TTC549 (cell line): ENCODE measurements around the gene SNU13.
"Not testable (repeated sequence)": the region's sequence is repeated elsewhere in the genome, so short reads cannot be mapped to it uniquely, and the experiment has no call there.

Source experiments
- FAIRE-seq: peaks from 2 replicates; lab custom pipeline; 2012; peaks lifted over from hg19 to GRCh38; lab: Jason Lieb, UNC

SNU13 gene

GRCh38 chr22:41638748-41639147 is 49.9 kb downstream of the SNU13 start:
- FAIRE-seq: no peak

- no peak for FAIRE-seq
These were observed 50.5 kb downstream of the SNU13 start for GRCh38 chr22:41638124-41638523.

GRCh38 chr22:41637623-41638022 is 51.0 kb downstream of the SNU13 start:
- not testable (repeated sequence) for FAIRE-seq

GRCh38 chr22:41636467-41636866 is 52.2 kb downstream of the SNU13 start:
- FAIRE-seq: no peak

DNA sequence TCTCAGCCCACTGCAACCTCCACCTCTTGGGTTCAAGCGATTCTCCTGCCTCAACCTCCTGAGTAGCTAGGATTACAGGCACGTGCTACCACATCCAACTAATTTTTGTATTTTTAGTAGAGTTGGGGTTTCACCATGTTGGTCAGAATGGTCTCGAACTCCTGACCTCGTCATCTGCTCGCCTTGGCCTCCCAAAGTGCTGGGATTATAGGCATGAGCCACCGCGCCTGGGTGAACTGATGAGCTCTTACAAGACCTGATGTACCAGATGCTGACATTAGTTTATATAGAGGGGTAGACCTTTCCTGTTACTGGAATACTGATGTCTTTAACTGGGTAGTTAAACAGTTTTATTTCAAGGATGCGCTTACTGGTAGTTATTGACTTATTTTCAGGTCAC is 54.1 kb downstream of the SNU13 start:
- not testable (repeated sequence) for FAIRE-seq

GRCh38 chr22:41631615-41632014 is 57.1 kb downstream of the SNU13 start:
- not testable (repeated sequence) for FAIRE-seq

- FAIRE-seq: not testable (repeated sequence)
These were observed 57.6 kb downstream of the SNU13 start for GRCh38 chr22:41631115-41631514.

DNA sequence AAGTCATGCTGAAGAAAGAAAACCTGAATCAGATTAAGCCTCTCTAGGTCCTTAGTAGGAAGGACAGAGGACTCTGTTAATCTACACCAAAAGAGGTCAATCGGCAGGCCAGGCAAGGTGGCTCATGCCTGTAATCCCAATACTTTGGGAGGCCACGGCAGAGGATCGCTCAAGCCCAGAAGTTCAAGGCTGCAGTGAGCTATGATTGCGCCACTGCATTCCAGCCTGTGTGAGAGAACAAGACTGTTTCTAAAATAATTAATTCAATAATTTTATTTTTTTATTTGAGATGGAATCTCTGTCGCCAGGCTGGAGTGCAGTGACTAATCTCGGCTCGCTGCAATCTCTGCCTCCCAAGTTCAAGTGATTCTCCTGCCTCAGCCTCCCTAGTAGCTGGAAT is 63.1 kb downstream of the SNU13 start:
- no peak for FAIRE-seq
